MM.1S (cell line): ENCODE measurements around the gene DAG1.

Experiments used
- EZH2 ChIP-seq: fragments of 300-600 bp; sonication (generic); optimal IDR thresholded peaks from 2 replicates; pipeline ENCODE3; 2017; ENCODE audit warnings: low read depth, mild to moderate bottlenecking, antibody characterized with exemption, low read length, mixed read lengths
- EZH2phosphoT487 ChIP-seq: fragments of 300-600 bp; sonication (generic); IDR thresholded peaks from 2 replicates; pipeline ENCODE4 v1.6.1; 2018; ENCODE audit warnings: antibody characterized with exemption, low read length
- TF ChIP-seq, protein P1 (sequence below): fragments of 300-600 bp; sonication (generic); IDR thresholded peaks from 2 replicates; pipeline ENCODE4 v1.5.1; 2016; ENCODE audit warnings: antibody characterized with exemption, low read length, mixed read lengths

DNA sequence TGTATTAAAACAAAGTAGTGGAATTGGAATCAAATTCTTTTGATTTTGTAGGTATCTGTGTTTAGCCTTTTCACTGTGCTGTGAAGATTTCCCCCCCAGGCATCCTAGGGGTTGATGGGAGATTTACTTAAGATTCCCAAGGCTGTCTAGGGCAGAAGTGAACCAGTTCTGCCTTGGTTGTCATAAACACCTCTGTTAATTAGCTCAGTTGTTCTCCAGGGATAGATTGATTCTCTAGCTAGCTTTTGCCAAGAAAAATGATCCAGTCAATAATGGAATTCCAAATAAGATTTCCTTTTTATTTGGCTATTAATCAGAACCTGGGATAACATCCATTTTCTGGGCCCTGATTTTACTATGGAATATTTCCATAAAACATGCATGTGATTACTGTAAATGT lies 12.7 kb downstream of the DAG1 start:
- TF ChIP-seq, protein P1, sequence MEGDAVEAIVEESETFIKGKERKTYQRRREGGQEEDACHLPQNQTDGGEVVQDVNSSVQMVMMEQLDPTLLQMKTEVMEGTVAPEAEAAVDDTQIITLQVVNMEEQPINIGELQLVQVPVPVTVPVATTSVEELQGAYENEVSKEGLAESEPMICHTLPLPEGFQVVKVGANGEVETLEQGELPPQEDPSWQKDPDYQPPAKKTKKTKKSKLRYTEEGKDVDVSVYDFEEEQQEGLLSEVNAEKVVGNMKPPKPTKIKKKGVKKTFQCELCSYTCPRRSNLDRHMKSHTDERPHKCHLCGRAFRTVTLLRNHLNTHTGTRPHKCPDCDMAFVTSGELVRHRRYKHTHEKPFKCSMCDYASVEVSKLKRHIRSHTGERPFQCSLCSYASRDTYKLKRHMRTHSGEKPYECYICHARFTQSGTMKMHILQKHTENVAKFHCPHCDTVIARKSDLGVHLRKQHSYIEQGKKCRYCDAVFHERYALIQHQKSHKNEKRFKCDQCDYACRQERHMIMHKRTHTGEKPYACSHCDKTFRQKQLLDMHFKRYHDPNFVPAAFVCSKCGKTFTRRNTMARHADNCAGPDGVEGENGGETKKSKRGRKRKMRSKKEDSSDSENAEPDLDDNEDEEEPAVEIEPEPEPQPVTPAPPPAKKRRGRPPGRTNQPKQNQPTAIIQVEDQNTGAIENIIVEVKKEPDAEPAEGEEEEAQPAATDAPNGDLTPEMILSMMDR, result no peak
- no peak for TF ChIP-seq EZH2
- TF ChIP-seq EZH2phosphoT487, result no peak
